Subcutaneous adipose tissue (tissue), 4 donors: Measurements from ENCODE around the gene FNBP1L. TPM values are rescaled to one million over a fixed set of nuclear protein-coding genes. Genes with fewer than 3 reads are reported as not detected.

ENCODE experiments used
- total RNA-seq, 4 donors: library from RNA; depleted of rRNA; stranded (reverse); fragments of >200 nt; gene quantifications; one replicate each; pipeline ENCODE4 v1.1.0, GENCODE V29; 2016
- TF ChIP-seq, protein P1 (sequence below): fragments of 450-650 bp; IDR thresholded peaks from one replicate; pipeline ENCODE4 v1.5.1; 2016; ENCODE audit warnings: low read depth, mild to moderate bottlenecking, control low read depth, antibody characterized with exemption, moderate library complexity

Gene FNBP1L
- total RNA-seq, 4 donors from 2014 or later, result 30.1 to 53.1 (median 38.6) TPM

DNA sequence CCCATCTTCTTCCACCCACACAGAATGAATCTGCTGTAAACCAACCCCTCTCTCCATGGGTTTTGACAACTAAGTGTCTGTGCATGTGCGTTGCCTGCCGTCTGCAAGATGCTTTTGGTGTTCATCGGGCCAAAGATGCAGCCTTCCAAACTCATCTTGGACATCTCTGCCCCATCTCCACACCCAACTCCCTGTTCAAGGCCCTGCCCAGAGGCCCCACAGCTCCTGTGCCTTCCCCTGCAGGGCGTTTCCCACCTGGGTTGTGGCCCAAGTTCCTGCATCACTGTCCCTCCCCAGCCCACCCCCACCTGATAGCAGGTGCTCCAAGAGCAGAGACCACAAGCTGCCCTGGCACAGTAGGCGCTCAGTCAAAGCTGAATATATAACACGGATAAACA is 130.5 kb downstream of the FNBP1L start:
- TF ChIP-seq, protein P1, sequence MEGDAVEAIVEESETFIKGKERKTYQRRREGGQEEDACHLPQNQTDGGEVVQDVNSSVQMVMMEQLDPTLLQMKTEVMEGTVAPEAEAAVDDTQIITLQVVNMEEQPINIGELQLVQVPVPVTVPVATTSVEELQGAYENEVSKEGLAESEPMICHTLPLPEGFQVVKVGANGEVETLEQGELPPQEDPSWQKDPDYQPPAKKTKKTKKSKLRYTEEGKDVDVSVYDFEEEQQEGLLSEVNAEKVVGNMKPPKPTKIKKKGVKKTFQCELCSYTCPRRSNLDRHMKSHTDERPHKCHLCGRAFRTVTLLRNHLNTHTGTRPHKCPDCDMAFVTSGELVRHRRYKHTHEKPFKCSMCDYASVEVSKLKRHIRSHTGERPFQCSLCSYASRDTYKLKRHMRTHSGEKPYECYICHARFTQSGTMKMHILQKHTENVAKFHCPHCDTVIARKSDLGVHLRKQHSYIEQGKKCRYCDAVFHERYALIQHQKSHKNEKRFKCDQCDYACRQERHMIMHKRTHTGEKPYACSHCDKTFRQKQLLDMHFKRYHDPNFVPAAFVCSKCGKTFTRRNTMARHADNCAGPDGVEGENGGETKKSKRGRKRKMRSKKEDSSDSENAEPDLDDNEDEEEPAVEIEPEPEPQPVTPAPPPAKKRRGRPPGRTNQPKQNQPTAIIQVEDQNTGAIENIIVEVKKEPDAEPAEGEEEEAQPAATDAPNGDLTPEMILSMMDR, result no peak

GRCh38 chr1:93578911-93579825 is 131.2 kb downstream of the FNBP1L start:
- TF ChIP-seq, protein P1, result no peak

GRCh38 chr1:93579891-93580290 is 132.0 kb downstream of the FNBP1L start:
- TF ChIP-seq, protein P1, result no peak

GRCh38 chr1:93581917-93582850 is 134.3 kb downstream of the FNBP1L start:
- TF ChIP-seq, protein P1, result no peak

- TF ChIP-seq, protein P1, result no peak
Measured at GRCh38 chr1:93584261-93585003, 136.5 kb downstream of the FNBP1L start.

GRCh38 chr1:93585059-93585966 is 137.4 kb downstream of the FNBP1L start:
- TF ChIP-seq, protein P1, result no peak
